ENCODE results near the gene RNLS.

RNLS gene

DNA sequence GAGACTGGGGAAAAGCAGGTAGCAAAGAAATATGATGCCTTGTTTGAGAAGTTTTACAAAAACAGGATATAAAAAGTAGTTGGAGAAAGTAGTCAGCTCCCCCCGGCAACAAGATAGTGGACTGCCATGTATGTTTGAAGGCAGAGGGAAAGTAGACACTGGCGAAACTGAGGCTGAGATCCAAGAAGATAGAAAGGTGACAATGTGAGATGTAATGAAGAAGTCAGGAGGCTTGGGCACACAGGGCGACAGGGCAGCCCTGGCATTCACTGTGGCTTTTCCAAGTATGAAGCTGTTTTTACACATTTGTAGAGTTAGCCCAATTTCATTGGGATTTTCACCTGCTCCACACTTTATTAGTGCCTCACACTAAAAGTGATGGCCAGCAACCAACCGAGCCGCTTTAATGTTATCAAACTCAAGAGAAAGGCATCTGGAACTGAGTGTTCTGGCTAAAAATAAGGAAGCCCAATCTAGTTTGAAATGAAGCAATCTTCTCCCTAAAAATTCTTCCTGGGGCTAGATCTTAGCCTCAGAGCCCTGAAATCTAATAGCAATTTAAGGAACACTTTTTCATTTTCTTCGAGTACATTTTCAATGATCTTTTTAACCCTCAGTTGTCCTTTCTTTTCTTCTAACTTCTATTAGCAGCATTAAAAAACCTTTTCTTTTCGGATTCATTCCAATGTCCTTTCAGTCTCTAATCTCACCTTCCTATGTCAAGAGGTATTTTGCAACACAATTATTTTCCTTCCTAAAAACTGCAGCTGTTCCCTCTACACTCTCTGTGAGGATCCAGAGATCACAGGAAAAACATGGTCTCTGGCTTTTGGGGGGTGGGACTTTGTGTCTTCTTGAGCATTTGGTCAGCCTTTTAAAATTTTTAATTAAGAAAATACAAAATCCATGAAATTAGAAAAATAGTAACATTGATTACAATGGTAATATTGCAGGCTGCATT lies 108.0 kb downstream of the RNLS start:
- no peak for DNase-seq

DNA sequence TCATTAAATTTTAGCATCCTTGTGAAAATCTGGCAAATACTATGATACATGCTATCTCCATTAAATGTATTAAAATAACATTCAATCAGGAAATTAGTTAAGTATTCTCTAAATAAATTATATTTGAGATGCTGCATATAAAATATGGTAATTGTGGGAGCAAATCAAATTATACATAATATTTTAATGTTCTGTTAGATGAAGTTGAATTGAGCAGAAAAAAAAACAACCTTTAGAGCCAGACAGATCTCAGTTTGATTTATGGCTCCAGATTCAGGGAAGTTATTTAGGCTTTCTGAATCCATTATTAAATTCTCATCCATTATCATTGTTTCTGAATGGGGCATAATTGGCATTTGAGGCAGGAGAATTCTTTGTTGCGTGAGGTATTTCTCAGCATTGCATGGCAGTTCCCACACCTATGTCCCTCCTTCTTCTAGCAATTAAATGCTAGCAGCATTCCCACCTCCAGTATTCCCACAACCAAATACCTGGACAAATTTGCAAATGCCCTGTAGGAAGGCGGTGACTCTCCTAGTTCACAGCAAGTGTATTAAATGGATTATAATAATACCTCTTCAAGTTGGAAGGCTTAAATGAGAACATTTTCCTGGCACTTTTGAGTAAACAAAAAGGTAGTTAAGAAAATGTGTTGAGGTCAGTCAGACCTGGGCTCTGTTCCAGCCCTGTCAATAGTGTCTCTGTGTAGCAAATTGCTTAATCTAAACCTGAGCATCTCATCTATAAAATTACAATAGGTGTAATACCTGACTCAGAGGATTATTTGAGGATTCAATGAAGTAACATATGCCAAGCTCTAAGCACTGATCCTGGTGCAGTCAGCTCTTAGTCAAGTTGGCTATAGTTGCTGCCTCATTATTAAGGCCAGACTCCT lies 108.9 kb downstream of the RNLS start:
- no peak for DNase-seq

DNA sequence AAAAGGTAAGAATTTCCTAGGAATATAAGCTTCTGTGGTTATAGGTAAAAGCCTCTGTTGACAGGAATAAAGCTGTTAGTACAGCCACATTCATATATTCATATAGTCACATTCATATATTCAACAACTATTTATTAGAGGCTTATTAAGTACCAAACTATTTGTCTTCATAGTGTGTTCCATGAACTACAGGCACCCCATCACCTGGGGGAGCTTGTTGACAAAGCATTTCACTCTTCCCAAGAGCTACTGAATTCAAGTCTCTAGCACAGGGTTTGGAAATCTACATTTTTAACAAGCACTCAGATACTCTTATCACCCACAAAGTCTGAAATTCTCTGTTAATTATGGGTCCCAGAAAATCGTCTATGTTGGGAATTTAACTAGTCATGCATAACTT lies 110.6 kb downstream of the RNLS start:
- no peak for DNase-seq

DNA sequence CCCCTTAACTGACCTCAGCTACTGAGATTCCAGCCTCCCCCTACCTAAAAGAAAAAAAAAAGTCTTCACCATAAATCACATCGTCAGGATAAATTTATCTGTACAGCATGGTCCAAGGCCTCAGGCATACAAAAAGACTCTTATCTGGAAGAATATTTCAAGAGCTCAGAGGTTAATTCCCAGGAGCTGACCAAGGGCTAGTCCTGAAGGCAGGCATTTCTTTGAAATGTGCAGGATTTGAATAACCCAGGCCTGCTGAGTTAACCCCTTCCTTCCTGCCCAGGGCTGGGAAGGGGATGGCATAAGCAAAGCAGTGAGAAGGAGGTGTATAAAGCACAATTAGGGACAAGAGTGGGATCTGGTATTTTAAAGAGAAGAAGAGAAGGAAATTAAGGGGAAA lies 111.2 kb downstream of the RNLS start:
- DNase-seq = no peak

DNA sequence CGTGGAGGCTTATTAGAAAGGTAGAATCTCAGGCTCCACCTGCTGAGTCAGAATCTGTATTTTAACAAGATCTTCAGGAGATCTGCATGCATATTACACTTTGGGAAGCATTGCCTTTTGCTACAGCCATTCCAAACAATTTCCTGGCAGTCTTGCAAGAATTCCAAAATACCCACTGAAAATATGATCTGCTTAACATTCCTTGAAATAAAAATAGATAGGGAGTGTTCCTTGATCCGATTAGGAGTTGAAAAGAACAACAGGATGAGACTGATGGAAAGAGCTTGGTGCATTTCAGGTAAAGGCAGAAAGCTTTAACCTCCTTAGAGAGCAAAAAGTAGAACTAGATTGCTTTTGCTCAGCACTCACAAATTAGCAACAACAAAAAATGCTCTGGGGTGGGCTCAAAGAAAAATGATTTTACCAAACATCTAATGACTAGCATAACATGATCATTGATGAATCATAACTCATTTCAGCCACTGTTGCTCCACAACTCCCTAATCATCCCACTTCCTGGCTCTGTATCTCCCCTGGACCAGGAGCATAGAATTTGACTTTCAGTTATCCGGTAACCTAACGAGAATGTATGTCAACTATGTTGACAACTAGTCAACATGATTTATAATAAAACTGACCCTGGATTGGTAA lies 115.2 kb downstream of the RNLS start:
- DNase-seq = no peak

DNA sequence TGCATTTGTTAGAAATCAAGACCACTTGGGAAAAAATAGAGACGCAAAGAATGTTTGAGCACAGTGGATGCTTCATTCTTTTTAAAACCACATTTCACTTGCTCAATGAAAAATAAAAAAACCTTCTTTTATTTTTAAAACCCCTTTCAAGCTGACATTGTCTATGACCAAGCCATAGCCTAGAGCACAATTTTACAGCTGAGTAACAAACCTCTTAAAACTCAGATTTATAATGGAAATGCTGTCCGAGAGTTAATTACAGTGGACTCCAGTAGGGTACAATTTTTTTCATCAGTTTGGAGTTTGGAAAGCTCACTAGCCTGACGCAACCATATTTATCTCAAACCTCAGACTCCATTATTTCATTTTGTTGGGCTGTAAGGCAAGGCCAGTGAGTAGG lies 116.3 kb downstream of the RNLS start:
- DNase-seq = no peak

DNA sequence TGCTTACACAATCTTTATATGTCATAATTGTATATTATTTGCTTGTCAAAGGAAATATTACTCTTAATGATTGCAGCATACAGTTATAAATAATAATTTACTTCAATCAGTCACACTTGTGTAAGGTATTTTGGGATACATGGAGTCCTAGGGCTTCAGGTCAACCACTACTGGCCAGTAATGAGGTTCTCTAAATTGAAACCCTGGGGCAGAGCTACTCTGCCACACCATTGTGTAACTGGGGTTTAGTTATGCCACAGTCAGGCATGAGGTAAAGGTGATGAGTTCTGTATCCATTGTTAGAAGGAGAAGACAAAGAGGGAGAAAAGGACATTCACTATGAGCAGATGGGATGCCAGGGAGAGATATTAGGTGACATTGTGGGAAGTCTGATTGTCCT lies 117.4 kb downstream of the RNLS start:
- DNase-seq = no peak

- no peak for DNase-seq
Measured at GRCh38 chr10:88463811-88464210, 119.3 kb downstream of the RNLS start.

GRCh38 chr10:88461426-88461825 lies 121.7 kb downstream of the RNLS start:
- no peak for DNase-seq

DNA sequence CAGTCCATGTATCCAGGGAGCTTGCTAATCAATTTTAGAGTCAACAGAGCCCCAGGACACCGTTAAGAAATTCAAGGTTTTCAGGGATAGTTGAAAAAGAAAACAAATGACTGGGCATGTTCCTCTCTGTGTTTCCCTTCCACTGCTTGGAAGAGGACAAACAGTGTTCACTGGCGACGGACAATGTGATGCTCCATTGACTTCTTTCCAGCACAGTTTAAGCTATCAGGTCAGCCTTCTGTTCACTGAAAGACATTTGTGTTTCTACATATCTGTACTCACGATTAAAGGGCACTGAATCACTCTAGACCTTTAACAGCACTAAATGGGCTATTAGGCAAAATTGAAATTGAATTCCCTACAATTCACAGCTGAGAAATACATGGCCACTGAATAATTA lies 123.6 kb downstream of the RNLS start:
- DNase-seq = no peak

GRCh38 chr10:88458209-88458608 lies 124.9 kb downstream of the RNLS start:
- no peak for DNase-seq

DNA sequence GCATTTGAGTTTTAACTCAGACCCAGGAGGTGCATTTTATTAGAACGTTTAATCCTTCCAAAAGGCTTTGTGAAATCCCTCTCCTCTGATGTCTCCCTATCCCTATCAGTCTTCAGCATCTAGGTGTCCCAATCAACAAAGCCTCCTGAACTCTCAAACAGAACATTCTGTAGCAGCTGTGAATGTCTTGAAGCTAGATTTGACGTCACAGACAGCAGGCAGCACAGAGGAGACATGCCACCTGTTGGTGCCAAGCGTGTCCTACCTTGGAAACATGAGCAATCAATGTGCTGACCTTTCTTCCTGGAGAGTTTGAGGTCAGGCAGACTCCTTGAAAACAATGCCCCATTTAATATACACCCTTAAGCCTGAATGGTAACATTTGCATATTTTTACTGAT lies 125.5 kb downstream of the RNLS start:
- peak in 2 of 6 experiments; percentile 1 to 18 for DNase-seq

GRCh38 chr10:88456730-88457129 lies 126.4 kb downstream of the RNLS start:
- DNase-seq = no peak

DNA sequence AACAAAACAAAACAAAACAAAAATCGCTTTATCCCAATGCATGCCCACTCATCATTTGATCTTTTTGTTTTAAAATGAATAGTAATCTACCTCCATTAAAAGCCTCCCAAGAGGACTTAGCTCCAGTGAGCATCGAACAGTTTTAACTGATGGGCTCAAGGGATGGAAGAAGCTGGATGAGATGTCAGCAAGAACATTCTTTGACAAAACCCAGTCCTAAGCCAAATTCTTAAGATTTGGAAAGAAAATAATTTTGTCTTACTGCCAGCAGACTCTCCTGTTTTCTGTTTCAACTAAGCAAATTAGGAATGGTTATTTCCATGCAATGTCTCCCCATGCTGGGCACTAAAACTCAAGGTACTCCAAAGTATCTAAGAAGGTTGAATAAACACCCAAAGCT lies 127.3 kb downstream of the RNLS start:
- DNase-seq = no peak

- no peak for DNase-seq
Measured at GRCh38 chr10:88450201-88450600, 132.9 kb downstream of the RNLS start.

DNA sequence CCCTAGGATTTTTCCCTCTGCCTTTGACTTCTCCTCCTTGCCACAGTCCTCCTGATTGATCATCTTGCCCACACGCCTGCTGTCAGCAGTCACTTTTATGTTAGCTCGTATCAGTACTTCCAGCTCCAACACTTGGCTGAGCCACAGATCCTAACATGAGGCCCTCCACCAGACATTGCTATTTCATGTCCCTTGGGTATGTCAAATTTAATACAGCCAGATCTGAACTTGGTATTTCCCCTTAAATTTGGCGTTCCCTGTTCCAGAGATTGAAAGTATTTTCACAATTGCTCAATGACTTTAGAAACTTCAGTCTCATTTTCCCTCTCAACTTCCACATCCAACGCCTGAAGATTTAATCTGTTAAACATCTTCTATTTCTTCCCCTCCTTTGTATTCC lies 140.4 kb downstream of the RNLS start:
- no peak for DNase-seq

GRCh38 chr10:88440541-88440940 lies 142.6 kb downstream of the RNLS start:
- DNase-seq = no peak

- DNase-seq = no peak
Measured at GRCh38 chr10:88439932-88440331, 143.2 kb downstream of the RNLS start.

DNA sequence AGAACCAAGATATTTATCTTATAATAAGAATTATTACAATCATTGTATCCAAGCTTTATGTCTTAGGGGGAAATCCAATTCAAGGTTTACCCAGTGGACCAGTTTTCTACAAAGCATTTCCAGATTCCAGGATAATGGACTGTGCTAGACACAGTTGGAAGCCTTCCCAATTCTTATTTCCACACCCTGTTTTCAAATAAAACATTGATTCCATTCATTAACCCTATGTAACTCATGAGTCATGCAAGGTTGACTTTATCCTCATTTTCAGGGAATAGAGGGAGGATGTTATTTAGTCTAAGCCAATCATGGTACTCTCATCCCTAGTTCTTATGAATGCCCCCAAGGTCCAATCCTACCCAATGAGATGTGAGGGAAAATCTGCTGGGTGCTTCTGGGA lies 145.7 kb downstream of the RNLS start:
- no peak for DNase-seq

DNA sequence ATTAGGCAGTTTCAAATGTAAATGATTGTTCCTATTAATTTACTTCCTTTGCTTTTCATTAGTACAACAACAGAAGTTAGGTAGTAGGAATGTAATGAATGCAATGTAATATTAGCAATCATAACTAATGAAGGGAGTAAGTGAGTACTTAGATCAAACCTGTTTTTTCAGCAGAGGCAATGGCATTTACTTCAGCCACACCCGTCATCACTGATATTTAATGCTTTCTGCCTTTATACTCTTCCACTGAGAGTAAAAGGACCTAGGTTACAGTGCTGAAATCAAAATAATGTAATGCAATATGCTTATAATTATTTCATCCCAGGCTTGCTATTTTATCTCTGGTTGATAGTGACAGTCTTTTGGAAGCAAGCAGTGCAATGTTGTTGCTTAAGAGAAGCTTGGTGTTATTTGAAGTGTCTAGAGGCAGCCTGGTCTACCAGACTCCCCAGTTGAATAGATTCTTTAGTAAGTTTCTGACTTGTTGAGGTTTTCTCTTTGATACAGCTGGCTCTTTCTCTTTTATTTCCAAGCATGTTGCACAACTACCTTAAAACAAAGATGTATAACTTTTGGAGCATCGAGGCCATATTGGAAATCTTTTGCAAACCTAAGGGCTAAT lies 149.4 kb downstream of the RNLS start:
- no peak for DNase-seq

DNA sequence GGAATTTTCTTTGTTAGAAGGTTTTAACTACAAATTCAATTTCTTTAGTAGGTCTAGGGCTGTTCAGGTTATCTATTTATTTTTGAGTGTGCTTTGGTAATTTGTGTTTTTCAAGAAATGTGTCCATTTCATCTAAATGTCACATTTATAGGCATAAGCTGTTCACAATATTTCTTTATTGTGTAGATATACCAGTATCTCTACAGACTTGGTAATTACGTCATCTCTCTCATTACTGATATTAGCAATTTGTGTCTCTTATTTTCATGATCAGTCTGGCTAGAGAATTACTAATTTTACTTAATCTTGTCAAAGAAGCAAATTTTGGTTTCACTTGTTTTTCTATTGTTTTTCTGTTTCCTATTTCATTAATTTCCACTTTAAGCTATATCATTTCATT lies 152.0 kb downstream of the RNLS start:
- no peak for DNase-seq

DNA sequence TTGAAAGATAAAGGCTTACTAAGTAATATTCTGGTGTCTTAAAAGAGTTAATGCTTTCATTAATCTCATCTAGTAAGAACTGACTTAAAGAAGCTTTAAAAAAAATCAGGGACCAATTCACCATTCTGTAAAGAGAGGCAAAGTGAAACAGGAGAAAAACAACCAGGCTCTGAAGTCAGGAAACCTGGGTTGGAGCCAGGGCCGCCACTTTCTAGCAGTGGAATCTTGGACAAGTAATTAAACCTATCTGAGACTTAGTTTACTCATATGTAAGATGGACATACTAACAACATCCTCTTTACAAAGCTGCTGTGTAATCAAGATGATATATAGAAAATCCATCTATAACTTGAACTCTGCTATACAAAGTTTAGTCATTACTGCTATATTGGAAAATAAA lies 154.1 kb downstream of the RNLS start:
- no peak for DNase-seq

- no peak for DNase-seq
Measured at GRCh38 chr10:88428442-88428841, 154.7 kb downstream of the RNLS start.

Data from stimulated activated naive CD4-positive, alpha-beta T cell (primary cell).